Right atrium auricular region (tissue), 2 donors: ENCODE results near the gene NAV2. TPM values are rescaled to one million over a fixed set of nuclear protein-coding genes. Genes with fewer than 3 reads are reported as not detected.
A peak's percentile ranks its signal among the peaks of the same experiment; 100 is the strongest.

Experiments
- DNase-seq: peaks from one replicate; pipeline ENCODE4 v3.0.0-alpha.2; 2019; ENCODE audit warnings: low spot score
- H3K27ac ChIP-seq, 2 donors: fragments of 200-600 bp; sonication (generic); 1 replicate in 1 of 2; 2 replicates in 1 of 2; pipeline ENCODE4 v1.5.1; 2016 to 2019
- H3K27me3 ChIP-seq, 2 donors: fragments of 200-600 bp; sonication (generic); one replicate each; pipeline versions ENCODE4 v1.5.1 to v1.6.0; 2017 to 2019
- H3K36me3 ChIP-seq: fragments of 200-600 bp; sonication (generic); one replicate; pipeline ENCODE4 v1.5.1; 2016
- H3K4me1 ChIP-seq, 2 donors: fragments of 200-600 bp; sonication (generic); one replicate each; pipeline versions ENCODE4 v1.5.1 to v1.6.0; 2017 to 2019
- H3K4me3 ChIP-seq, 2 donors: fragments of 200-600 bp; sonication (generic); 1 replicate in 1 of 2; 2 replicates in 1 of 2; pipeline ENCODE4 v1.5.1; 2017 to 2019; ENCODE audit warnings: mild to moderate bottlenecking in 1 of 2, moderate library complexity in 1 of 2
- H3K9me3 ChIP-seq, 2 donors: fragments of 200-600 bp; sonication (generic); one replicate each; pipeline ENCODE4 v1.5.1; 2019
- CTCF ChIP-seq, 2 donors: fragments of 200-600 bp; sonication (generic); IDR thresholded peaks; one replicate each; pipeline ENCODE4 v1.5.1; 2019; ENCODE audit warnings: antibody characterized with exemption in 2 of 2
- total RNA-seq, 2 donors: library from RNA; depleted of rRNA; stranded (reverse); fragments of >200 nt; gene quantifications; one replicate each; pipeline ENCODE4 v1.1.0, GENCODE V29; 2016

NAV2 gene
- total RNA-seq, 2 donors from 2014 or later: 11.4 to 19.2 TPM

- Histone ChIP-seq H3K4me3 (no peak overlapping the region), H3K4me1 (peaks cover 0 to 40% of the 10 kb centered on the region in 2 donors), H3K27me3 (no peaks in the 10 kb centered on the region), H3K27ac (no peak overlapping the region), H3K9me3 (no peaks in the 10 kb centered on the region), H3K36me3 (no peaks in the 10 kb centered on the region)
- no peak for DNase-seq
- no peak for TF ChIP-seq CTCF (IDR thresholded peaks at IDR 0.05)
Observed at GRCh38 chr11:19811380-19811779, 98.7 kb downstream of the NAV2 start.

- no peak overlapping the region for H3K4me3 ChIP-seq
- peaks cover 0 to 35% of the 10 kb centered on the region in 2 donors for H3K4me1 ChIP-seq
- H3K9me3 ChIP-seq: no peaks in the 10 kb centered on the region
- TF ChIP-seq CTCF (IDR thresholded peaks at IDR 0.05): no peak
- DNase-seq: no peak
- H3K27me3 ChIP-seq: no peaks in the 10 kb centered on the region
- no peak overlapping the region for H3K27ac ChIP-seq
- no peaks in the 10 kb centered on the region for H3K36me3 ChIP-seq
Observed at GRCh38 chr11:19812096-19812495, 99.5 kb downstream of the NAV2 start.

- Histone ChIP-seq H3K4me1 (peaks cover 0 to 41% of the 10 kb centered on the region in 2 donors), H3K27ac (peak overlapping the region in 1 of 2 donors; percentile 14), H3K27me3 (no peaks in the 10 kb centered on the region), H3K4me3 (no peak overlapping the region), H3K36me3 (no peaks in the 10 kb centered on the region), H3K9me3 (no peaks in the 10 kb centered on the region)
- DNase-seq: no peak
- no peak for TF ChIP-seq CTCF (IDR thresholded peaks at IDR 0.05)
Observed at GRCh38 chr11:19812710-19813109, 100.1 kb downstream of the NAV2 start.

GRCh38 chr11:19813158-19813879, 100.7 kb downstream of the NAV2 start:
- no peak for DNase-seq
- TF ChIP-seq CTCF (IDR thresholded peaks at IDR 0.05): no peak
- Histone ChIP-seq H3K9me3 (no peaks in the 10 kb centered on the region), H3K4me3 (no peak overlapping the region), H3K36me3 (no peaks in the 10 kb centered on the region), H3K27ac (peak overlapping the region in 1 of 2 donors; percentile 14), H3K4me1 (peaks cover 0 to 42% of the 10 kb centered on the region in 2 donors), H3K27me3 (no peaks in the 10 kb centered on the region)

- TF ChIP-seq CTCF (IDR thresholded peaks at IDR 0.05): peak in 1 of 2 donors; percentile 19
- H3K27ac ChIP-seq: no peak overlapping the region
- H3K4me3 ChIP-seq: no peak overlapping the region
- no peak for DNase-seq
- H3K9me3 ChIP-seq: no peaks in the 10 kb centered on the region
- H3K27me3 ChIP-seq: no peaks in the 10 kb centered on the region
- H3K36me3 ChIP-seq: no peaks in the 10 kb centered on the region
- peaks cover 0 to 46% of the 10 kb centered on the region in 2 donors for H3K4me1 ChIP-seq
Observed at GRCh38 chr11:19814421-19814820, 101.8 kb downstream of the NAV2 start.

- no peak for TF ChIP-seq CTCF (IDR thresholded peaks at IDR 0.05)
- H3K36me3 ChIP-seq: no peaks in the 10 kb centered on the region
- peaks cover 0 to 54% of the 10 kb centered on the region in 2 donors for H3K4me1 ChIP-seq
- DNase-seq: no peak
- H3K27ac ChIP-seq: no peak overlapping the region
- no peaks in the 10 kb centered on the region for H3K9me3 ChIP-seq
- no peak overlapping the region for H3K4me3 ChIP-seq
- no peaks in the 10 kb centered on the region for H3K27me3 ChIP-seq
Observed at GRCh38 chr11:19816040-19816439, 103.4 kb downstream of the NAV2 start.
